ENCODE data around the gene SH3PXD2A.

The SH3PXD2A gene

GRCh38 chr10:103648636-103649532, 206.5 kb downstream of the SH3PXD2A start:
- H3K4me1 ChIP-seq (ENCODE audit: control insufficient read depth in 1 of 2, insufficient read depth in 1 of 2, low read depth in 1 of 2, low read length in 1 of 2): no peaks in the 10 kb centered on the region
- H3K27ac ChIP-seq: no peak overlapping the region
- H3K36me3 ChIP-seq: no peaks in the 10 kb centered on the region
- peaks cover 4% of the 10 kb centered on the region for H3K27me3 ChIP-seq
- H3K9me3 ChIP-seq: no peaks in the 10 kb centered on the region
- no peak for TF ChIP-seq CTCF (IDR thresholded peaks at IDR 0.05)
- no peak overlapping the region for H3K4me3 ChIP-seq (ENCODE audit: low read depth in 1 of 2, low read length in 1 of 2)

DNA sequence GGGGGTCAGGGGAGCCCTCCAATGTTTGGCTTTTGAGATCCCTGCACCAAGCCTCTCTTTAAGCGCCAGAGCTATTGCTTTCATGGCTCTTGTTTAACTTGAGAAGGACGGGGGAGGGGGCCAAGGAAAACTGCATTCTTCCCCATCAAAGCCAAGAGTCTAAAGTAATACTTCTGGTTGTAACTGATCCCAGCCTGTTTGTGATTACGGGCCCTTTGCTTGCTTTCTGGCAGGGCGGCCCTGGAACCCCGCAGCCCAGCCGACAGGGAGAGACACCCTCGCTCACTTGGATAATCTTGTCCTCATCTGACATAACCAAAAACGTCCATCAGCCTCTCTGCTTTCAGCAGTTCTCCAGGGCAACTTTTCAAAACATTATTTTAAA, 207.1 kb downstream of the SH3PXD2A start:
- no peaks in the 10 kb centered on the region for H3K36me3 ChIP-seq
- peaks cover 4% of the 10 kb centered on the region for H3K27me3 ChIP-seq
- H3K4me1 ChIP-seq (ENCODE audit: control insufficient read depth in 1 of 2, insufficient read depth in 1 of 2, low read depth in 1 of 2, low read length in 1 of 2): no peaks in the 10 kb centered on the region
- H3K27ac ChIP-seq: no peak overlapping the region
- no peak for TF ChIP-seq CTCF (IDR thresholded peaks at IDR 0.05)
- no peak overlapping the region for H3K4me3 ChIP-seq (ENCODE audit: low read depth in 1 of 2, low read length in 1 of 2)
- no peaks in the 10 kb centered on the region for H3K9me3 ChIP-seq

DNA sequence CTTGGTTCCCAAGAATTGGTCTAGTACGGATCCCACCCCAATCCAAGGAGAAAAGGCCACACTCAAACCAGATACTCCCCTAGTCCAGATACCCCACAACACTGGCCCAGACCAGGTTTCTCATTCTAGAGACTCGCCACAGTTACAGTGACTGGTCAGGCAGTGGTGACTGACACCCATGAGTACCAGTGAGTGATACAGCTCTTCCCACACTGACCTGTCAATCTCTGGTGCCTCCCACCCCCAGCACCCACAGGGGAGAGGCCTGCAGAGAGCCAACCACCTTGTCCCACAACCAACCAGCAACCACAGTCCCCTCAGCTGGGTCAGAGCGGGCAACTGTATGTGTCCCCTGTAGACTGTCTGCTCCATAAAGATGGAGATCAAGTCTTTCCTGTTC, 209.1 kb downstream of the SH3PXD2A start:
- Histone ChIP-seq H3K27me3 (peaks cover 4% of the 10 kb centered on the region), H3K36me3 (no peaks in the 10 kb centered on the region), H3K27ac (no peak overlapping the region), H3K4me3 (ENCODE audit: low read depth in 1 of 2, low read length in 1 of 2) (no peak overlapping the region), H3K9me3 (no peaks in the 10 kb centered on the region), H3K4me1 (ENCODE audit: control insufficient read depth in 1 of 2, insufficient read depth in 1 of 2, low read depth in 1 of 2, low read length in 1 of 2) (no peaks in the 10 kb centered on the region)
- TF ChIP-seq CTCF (IDR thresholded peaks at IDR 0.05): no peak

- H3K4me1 ChIP-seq (ENCODE audit: control insufficient read depth in 1 of 2, insufficient read depth in 1 of 2, low read depth in 1 of 2, low read length in 1 of 2): no peaks in the 10 kb centered on the region
- H3K36me3 ChIP-seq: no peaks in the 10 kb centered on the region
- H3K27me3 ChIP-seq: peaks cover 4% of the 10 kb centered on the region
- no peak for TF ChIP-seq CTCF (IDR thresholded peaks at IDR 0.05)
- H3K4me3 ChIP-seq (ENCODE audit: low read depth in 1 of 2, low read length in 1 of 2): no peak overlapping the region
- H3K27ac ChIP-seq: no peak overlapping the region
- no peaks in the 10 kb centered on the region for H3K9me3 ChIP-seq
These were observed 210.0 kb downstream of the SH3PXD2A start for GRCh38 chr10:103645141-103646054.

DNA sequence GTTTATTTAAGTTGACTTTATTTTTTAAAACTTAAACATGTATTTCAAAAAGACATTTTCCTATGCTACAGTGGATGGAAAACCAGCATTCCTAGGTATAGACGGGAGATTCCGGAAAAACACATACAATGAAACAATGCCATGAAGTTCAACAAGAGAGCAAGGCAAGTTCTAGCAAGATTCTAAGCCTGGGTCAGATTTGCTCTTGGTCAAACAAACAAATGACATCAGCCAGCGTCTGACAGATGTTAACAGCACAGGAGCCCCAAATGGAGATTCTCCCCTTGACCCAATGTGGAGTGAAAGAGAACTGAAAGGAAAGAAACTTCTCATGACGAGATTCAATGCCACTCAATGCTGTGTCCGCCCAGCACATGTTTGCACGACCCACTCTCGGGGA, 212.0 kb downstream of the SH3PXD2A start:
- H3K27ac ChIP-seq: no peak overlapping the region
- no peaks in the 10 kb centered on the region for H3K9me3 ChIP-seq
- TF ChIP-seq CTCF (IDR thresholded peaks at IDR 0.05): no peak
- H3K4me1 ChIP-seq (ENCODE audit: control insufficient read depth in 1 of 2, insufficient read depth in 1 of 2, low read depth in 1 of 2, low read length in 1 of 2): no peaks in the 10 kb centered on the region
- H3K27me3 ChIP-seq: peaks cover 4% of the 10 kb centered on the region
- H3K36me3 ChIP-seq: no peaks in the 10 kb centered on the region
- H3K4me3 ChIP-seq (ENCODE audit: low read depth in 1 of 2, low read length in 1 of 2): no peak overlapping the region

All from neutrophil (primary cell).